Erythroblast (primary cell): ENCODE results near the gene UBASH3B.

ENCODE experiments used
- DNase-seq, 2 experiments: peaks; one replicate each; lab custom pipeline; 2025; lab: John Stamatoyannopoulos, UW
- GATA1 ChIP-seq: IDR thresholded peaks from 2 replicates; pipeline ENCODE4 v1.6.1; 2011; ENCODE audit warnings: low read depth, mild to moderate bottlenecking, control low read depth, low read length, moderate library complexity
- POLR2A ChIP-seq: IDR thresholded peaks from 2 replicates; pipeline ENCODE4 v1.6.1; 2011; ENCODE audit warnings: mild to moderate bottlenecking, low read length

UBASH3B gene

DNA sequence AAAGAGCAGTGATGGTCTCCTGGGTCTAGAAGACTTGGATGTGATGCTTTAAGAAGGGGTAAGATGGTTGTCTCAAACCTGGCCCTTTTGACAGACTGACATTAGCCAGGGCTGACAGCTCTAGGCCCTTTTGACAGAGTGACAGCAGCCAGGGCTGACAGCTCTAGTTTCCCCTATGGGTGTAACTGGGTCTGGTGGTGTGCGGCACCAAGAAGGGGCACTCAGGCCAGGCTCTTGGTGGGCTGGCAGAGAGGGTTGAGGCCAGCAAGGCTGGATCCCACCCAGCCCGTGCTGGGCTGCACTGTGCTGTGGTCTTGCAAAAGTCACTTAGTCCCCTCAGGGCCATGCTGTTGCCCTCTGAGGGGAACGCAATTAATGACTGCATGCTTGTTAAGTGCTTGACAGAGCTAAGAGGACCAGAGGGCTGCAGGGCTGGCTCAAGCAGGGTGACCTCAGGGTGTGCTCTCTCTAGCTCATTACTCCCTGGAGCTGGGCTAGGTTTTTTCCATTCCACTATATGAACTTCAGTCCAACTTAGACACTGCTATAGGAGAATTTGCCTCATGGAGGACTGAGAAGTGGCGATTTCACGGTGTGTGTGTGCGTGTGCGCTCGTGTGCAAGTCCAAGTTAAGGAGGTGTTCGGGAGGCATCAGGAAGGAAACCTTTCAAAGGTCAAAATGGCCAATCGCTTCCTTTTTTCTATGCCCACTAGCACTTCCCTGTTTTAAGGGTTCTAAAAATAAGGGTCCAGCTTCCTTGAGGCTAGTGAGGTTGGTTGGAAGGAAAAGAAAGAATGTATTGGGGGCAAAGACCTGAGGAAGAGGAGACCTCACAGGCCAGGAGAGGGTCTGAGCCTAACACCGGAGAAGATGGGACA, 4.4 kb downstream of the UBASH3B start:
- TF ChIP-seq GATA1: no peak
- TF ChIP-seq POLR2A: no peak

DNA sequence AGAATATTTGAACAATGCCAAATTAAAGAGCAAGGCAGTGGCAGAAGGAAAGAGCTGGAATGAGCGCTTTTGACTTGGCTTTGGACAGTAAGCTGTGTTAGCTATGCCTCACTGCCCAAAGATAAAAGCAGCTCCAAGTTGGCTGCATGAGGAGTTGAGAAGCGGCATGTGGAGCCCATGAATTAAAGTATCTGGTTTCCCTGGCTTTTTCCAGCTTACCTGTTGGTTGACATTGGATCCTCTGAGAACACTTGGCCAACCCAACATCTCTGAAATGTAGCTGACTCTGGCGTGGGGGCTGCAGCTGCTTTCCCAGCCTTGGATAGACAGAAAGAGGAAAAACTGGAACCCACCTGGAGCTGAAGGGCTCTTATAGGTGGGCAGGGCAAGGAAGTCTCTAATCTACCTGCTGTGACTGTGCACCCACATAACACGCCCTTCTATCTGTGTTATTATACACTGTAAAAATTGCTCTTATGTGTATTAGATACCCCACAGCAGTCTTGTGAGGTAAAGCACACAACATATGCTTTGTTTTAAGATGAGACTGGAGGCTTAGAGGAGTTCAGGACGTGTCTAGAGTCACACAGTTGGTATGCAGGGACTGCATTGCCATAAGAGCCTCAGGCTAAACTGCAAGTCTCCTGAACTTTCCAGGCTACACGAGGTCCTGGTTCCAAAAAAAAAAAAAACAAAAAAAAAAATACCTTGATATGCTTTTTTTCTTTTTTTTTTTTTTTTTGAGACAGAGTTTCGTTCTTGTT, 5.8 kb downstream of the UBASH3B start:
- TF ChIP-seq GATA1: no peak
- TF ChIP-seq POLR2A: no peak
- DNase-seq: no peak

More for the DNA sequence above, 4.4 kb downstream of the UBASH3B start:
- no peak for DNase-seq

DNA sequence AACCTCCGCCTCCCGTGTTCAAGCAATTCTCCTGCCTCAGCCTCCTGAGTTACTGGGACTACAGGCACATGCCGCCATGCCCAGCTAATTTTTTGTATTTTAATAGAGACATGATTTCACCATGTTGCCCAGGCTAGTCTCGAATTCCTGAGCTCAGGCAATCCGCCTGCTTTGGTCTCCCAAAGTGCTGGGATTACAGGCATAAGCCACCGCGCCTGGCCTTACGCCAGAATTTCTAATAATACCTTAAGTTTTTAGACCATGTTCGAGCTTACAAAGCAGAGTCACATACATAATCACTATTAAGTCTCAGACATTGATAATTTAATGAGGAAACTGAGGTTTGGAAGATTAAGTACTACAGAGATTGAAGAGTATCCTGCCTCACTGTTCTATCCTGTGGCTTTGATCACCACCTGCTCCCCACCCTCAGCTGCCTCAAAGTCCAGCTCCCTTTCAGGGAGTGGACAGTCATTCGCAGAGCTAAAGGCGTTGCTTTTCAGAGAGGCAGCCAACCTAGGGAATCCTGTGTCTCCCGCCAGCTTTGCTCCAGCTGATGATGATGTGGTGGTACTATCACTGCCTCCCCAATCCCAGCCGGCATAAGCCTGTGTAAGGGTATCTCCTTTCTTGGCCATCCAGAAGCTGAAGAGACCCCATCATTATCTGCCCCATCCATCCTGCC, 7.7 kb downstream of the UBASH3B start:
- no peak for DNase-seq
- TF ChIP-seq GATA1 (no peak), POLR2A (no peak)

DNA sequence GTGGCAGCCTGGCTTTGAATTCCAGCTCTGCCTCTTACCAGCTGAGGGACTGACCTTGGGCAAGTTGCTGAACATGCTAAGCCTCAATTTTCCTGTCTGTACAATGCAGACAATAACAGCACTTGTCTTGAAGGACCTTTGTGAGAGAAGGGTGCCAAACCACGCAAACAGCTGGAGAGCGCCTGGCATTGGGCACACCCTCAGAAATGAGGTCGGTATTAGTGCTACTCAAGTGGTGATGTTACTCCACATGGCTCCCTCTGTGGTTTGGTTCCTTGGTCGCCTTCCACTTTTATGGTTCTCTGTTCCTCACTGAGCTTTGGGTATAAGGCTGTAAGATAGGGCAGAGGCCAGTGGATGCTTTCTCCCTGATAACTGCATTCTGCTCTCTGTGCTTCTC, 8.2 kb downstream of the UBASH3B start:
- TF ChIP-seq GATA1 (no peak), POLR2A (no peak)
- DNase-seq: no peak

DNA sequence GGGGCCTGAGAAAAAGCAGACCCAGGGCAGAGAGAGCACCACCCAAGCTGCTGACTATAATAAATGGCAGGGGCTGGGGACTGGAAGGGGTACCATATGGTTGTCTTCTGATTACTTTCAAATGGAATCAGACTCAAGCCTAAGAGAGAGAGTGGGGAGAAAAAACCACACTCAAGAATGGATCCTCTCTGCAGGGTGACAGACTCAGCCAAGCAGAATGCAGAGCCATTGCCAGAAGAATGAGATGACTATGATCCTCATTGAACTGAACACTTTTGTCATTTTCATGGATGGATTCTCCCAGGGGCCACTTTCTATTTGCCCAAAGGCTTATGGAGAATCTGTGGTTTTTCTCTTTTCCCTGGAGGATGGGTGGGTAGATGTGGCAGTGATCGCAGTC, 8.7 kb downstream of the UBASH3B start:
- TF ChIP-seq POLR2A (no peak), GATA1 (no peak)
- DNase-seq: no peak

DNA sequence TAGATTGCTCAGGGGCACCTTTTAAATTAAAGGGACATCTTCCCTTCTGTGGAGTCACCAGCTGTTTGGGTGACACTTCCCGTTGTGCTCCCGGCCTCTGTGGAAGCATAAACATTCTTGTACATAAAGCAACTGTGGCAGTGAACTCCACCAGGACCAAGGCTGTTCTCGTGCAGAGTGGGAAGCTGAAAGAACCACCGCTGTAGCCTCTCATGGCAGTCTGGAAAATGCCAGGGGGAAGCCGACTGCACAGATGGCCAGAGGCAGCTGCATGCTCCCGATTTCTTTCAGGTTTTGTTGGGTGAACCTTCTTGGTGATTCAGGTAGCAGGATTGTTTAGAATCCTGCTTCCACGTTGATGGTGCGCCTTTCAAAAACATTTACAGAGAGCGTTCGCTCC, 10.3 kb downstream of the UBASH3B start:
- DNase-seq: no peak
- TF ChIP-seq GATA1 (no peak), POLR2A (no peak)

DNA sequence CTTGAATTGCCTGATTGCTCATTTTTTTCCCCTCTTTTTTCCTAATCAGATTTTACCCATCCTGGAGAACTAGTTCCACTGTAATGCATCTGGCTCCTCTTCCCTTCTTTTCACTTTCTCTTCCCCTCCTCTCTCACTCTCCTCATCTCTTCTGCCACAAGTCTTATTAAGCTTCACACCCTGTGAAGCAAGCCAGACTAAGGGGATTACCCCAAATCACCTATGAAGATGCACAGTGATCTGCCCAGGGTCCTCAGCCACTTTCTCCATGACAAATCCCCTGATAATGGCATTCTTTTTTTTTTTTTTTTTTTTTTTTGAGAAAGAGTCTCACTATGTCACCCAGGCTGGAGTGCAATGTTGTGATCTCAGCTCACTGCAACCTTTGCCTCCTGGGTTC, 11.2 kb downstream of the UBASH3B start:
- TF ChIP-seq GATA1 (no peak), POLR2A (no peak)
- DNase-seq: no peak

DNA sequence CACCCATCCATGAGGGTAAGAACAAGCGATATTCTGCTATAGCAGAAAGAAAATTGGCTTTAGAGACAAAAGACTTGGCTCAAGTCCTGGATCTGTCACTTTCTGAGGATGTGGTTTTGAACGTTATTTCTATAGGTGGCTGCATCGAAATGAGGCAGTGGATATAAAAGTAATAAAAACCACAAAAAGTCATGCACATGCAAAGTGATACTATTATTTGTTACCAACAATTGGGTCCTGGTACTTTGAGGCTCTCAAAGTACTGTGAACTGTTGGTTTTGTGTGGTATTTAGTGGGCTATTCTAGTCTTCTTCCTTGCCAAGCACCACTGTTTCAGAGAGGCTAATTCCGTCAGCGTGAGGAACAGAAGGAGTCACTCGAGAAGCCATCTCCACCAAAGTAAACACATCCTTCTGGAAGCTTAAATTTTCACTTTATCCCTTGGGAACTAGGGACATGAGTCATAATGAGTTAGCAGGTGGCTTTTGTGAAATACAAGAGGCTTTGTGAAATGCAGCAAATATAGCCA, 13.1 kb downstream of the UBASH3B start:
- DNase-seq: no peak

DNA sequence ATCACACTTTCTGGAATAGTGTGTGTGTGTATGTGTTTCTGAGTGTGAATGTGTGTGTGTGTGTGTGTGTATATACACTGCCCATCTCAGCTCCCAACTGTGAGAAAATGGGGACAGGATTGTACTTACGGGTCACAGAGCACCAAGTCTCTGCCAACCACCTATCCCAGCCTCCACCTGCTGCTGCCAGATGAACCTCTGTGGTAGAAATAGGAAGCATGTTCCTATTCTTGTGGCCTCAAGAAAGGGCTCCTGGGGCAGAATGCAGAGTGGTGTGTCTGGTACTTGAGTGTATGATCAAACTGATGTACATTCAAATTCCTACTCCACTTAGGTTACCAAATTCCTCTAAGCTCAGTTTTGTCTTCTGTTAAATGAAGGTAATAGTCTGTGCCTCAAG, 14.6 kb downstream of the UBASH3B start:
- TF ChIP-seq GATA1 (no peak), POLR2A (no peak)

More for the DNA sequence above, 13.1 kb downstream of the UBASH3B start:
- TF ChIP-seq POLR2A (no peak), GATA1 (no peak)

DNA sequence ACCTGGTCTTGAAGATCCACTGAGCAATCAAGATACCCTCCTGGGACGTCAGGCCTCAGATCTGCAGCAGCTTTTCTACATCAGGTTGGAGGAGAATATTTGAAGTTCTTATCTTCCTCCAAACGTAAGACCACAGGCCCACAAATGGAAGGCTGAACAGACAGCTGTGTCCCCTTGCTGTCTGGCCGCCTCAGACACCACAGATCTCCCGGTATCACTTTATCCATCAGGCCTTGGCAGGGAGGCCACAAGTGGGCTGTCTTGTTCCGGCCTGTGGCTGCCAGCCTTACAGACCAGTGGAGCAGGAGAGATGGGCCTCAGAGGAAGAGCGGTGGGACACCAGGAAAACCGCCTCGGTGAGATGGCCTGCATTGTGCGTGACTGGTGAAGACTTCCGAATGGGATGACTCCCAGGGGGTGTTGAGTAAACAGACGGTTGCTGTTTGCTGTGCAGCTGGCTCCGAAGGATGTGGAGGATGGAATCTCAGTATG, 15.9 kb downstream of the UBASH3B start:
- DNase-seq: peak in 1 of 2 experiments; percentile 11
- TF ChIP-seq POLR2A: no peak

More for the DNA sequence above, 14.6 kb downstream of the UBASH3B start:
- no peak for DNase-seq

DNA sequence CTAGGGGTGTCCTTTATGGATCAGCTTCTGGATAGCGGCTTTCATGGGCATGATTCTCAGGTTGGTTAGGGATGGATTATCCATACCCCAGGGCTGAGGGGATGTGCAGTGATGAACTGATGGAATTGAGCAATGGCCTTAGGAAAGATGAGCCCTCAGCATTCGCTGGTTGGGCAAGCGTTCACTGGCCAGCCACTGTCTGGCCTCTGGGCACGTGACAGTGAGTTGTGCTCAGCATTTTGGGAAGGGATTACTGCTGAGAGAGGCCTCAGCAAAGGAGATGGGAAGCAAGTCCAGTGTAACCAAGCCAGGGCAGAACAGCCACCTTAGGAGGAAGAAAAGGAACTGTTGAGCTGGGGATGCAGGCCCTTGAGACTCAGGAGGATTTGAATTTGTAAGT, 17.4 kb downstream of the UBASH3B start:
- DNase-seq: no peak

DNA sequence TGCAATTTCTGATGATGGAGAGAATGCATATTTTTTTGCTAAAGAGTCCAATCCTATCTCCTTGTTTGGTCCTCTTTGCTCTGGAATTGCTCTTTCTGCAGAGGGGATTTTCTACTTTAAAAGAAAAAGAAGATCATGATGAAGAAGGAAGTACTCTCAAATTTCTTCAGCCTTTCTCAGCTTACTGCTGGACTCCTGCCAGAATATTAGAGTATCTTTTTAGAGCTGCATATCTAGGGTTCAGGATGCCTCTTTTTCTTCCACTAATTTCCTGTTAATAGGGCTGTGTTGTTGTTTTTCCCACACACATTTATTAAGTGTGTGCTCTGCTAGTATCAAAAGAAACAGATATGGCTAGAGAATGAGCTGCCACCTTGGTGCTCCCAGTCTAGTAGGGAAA, 18.2 kb downstream of the UBASH3B start:
- DNase-seq: no peak
- TF ChIP-seq POLR2A: no peak
- TF ChIP-seq GATA1: no peak

More for the DNA sequence above, 17.4 kb downstream of the UBASH3B start:
- no peak for TF ChIP-seq POLR2A
- TF ChIP-seq GATA1: no peak

DNA sequence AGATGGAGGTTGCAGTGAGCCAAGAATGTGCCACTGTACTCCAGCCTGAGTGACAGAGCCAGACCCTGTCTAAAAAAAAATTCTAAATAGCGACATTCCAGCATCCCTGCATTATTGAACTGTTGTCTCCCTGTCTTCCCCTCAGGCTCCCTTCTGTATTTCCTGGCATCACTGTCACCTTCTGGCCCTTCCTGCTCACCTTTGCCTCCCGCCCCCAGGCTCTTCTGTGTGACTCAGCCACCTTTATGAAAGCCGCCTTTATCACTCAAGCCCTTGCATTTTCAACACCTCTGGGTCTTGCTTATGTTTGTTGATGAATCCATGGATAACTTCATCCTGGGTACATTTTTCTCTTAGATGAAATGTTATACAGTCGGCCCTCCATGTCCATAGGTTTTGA, 21.1 kb downstream of the UBASH3B start:
- TF ChIP-seq POLR2A (no peak), GATA1 (no peak)
- no peak for DNase-seq

DNA sequence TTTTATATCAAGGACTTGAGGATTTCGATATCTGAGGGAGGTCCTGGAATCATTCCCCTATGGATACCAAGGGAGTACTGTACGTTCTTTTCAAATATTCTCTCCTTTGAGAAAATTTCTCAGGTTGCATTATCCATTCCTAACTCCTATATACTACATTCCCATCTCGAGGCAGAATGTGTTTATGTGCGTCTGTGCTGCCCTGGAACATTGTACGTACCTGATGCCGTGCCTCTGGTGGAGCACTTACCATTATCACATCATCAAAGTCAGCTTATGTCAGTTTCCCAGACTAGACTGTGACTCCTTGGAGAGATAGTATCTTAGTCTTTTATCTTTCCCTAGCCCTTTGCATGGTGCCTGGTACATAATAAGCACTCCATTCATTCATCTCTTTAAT, 21.7 kb downstream of the UBASH3B start:
- DNase-seq: no peak
- TF ChIP-seq GATA1 (no peak), POLR2A (no peak)
